Measurements from ENCODE around the gene EBF4. TPM values are rescaled to one million over a fixed set of nuclear protein-coding genes. Genes with fewer than 3 reads are reported as not detected.

Gene EBF4
- total and polyA plus RNA-seq, 2 of the 8 experiments (the other 6 are each of a cell fraction or from before 2014, with no cell fraction given): 1.2 to 2.9 TPM

- no peak for TF ChIP-seq CHD7 (IDR thresholded peaks at IDR 0.05; ENCODE audit: insufficient replicate concordance, low read length)
- TF ChIP-seq RNF2 (IDR thresholded peaks at IDR 0.05; ENCODE audit: borderline replicate concordance, low read depth, low read length, missing control alignments, poor library complexity, severe bottlenecking): no peak
- no peak for TF ChIP-seq ATF2 (IDR thresholded peaks at IDR 0.05; ENCODE audit: low read length)
- no peak for TF ChIP-seq FOSL1 (IDR thresholded peaks at IDR 0.05; ENCODE audit: insufficient read depth, low read depth, low read length)
- no peak for TF ChIP-seq SP4 (IDR thresholded peaks at IDR 0.05; ENCODE audit: low read length)
- TF ChIP-seq, protein P1, sequence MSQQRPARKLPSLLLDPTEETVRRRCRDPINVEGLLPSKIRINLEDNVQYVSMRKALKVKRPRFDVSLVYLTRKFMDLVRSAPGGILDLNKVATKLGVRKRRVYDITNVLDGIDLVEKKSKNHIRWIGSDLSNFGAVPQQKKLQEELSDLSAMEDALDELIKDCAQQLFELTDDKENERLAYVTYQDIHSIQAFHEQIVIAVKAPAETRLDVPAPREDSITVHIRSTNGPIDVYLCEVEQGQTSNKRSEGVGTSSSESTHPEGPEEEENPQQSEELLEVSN (IDR thresholded peaks at IDR 0.05): no peak
- TF ChIP-seq SUZ12 (IDR thresholded peaks at IDR 0.05; ENCODE audit: low read length): no peak
Observed at GRCh38 chr20:2742934-2743559, 50.5 kb downstream of the EBF4 start (continued).

All from H1 (cell line).